Measurements from ENCODE around the gene TTPAL. TPM values are rescaled to one million over a fixed set of nuclear protein-coding genes. Genes with fewer than 3 reads are reported as not detected.

The TTPAL gene
- total RNA-seq, 1 experiment from 2014 or later: 10.3 TPM

- CTCF ChIA-PET: interaction anchor here (1.5 kb wide), 1 partner anchor 135 kb away, joined by 3 read pairs; no protein-coding TSS in a partner anchor
- peaks cover 50% of the 10 kb centered on the region for H3K4me1 Mint-ChIP-seq
Measured at GRCh38 chr20:44522841-44523240, 47.2 kb downstream of the TTPAL start.

GRCh38 chr20:44523746-44524145 lies 48.1 kb downstream of the TTPAL start:
- no peak for DNase-seq (ENCODE audit: low spot score)
- Mint-ChIP-seq H3K4me3 (no peak overlapping the region), H3K27ac (no peak overlapping the region), H3K36me3 (no peaks in the 10 kb centered on the region; the same call in 1 of the 2 replicates), H3K4me1 (peaks cover 53% of the 10 kb centered on the region), H3K9me3 (peaks cover 4% of the 10 kb centered on the region), H3K27me3 (ENCODE audit: low read depth) (no peaks in the 10 kb centered on the region)
- no peak for TF ChIP-seq CTCF (IDR thresholded peaks at IDR 0.05)
- TF ChIP-seq HMGA2 (CRISPR knock-in tag; IDR thresholded peaks at IDR 0.05): no peak
- no peak for TF ChIP-seq STAT6 (CRISPR knock-in tag; conservative IDR thresholded peaks at IDR 0.05; ENCODE audit: low read depth)
- no peak for TF ChIP-seq ZNF396 (CRISPR knock-in tag; IDR thresholded peaks at IDR 0.05; ENCODE audit: borderline replicate concordance)
- no peak for TF ChIP-seq ESRRA (CRISPR knock-in tag; IDR thresholded peaks at IDR 0.05; ENCODE audit: borderline replicate concordance)
- TF ChIP-seq EMX1 (CRISPR knock-in tag; IDR thresholded peaks at IDR 0.05): no peak
- TF ChIP-seq TP53 (CRISPR knock-in tag; IDR thresholded peaks at IDR 0.05): no peak
- no peak for TF ChIP-seq IRF1 (CRISPR knock-in tag; IDR thresholded peaks at IDR 0.05)
- no peak for TF ChIP-seq MYBL2 (CRISPR knock-in tag; IDR thresholded peaks at IDR 0.05)
- TF ChIP-seq IRF2 (CRISPR knock-in tag; IDR thresholded peaks at IDR 0.05; ENCODE audit: borderline replicate concordance, low read depth): no peak
- no peak for TF ChIP-seq FOXP1 (CRISPR knock-in tag; IDR thresholded peaks at IDR 0.05; ENCODE audit: borderline replicate concordance)
- no peak for TF ChIP-seq CREB1 (CRISPR knock-in tag; IDR thresholded peaks at IDR 0.05)
- no peak for TF ChIP-seq ATF6 (CRISPR knock-in tag; IDR thresholded peaks at IDR 0.05)
- CTCF ChIA-PET: no interaction called here
- POLR2A ChIA-PET: no interaction called here
- no peak for ATAC-seq

More at GRCh38 chr20:44522841-44523240, 47.2 kb downstream of the TTPAL start:
- H3K9me3 Mint-ChIP-seq: peaks cover 4% of the 10 kb centered on the region
- H3K36me3 Mint-ChIP-seq: no peaks in the 10 kb centered on the region; the same call in 1 of the 2 replicates
- H3K27me3 Mint-ChIP-seq (ENCODE audit: low read depth): no peaks in the 10 kb centered on the region
- POLR2A ChIA-PET: no interaction called here
- ATAC-seq: no peak
- DNase-seq (ENCODE audit: low spot score): no peak
- TF ChIP-seq SMAD4 (CRISPR knock-in tag; IDR thresholded peaks at IDR 0.05): no peak
- TF ChIP-seq ZNF219 (CRISPR knock-in tag; IDR thresholded peaks at IDR 0.05; ENCODE audit: borderline replicate concordance): no peak
- TF ChIP-seq JAZF1 (CRISPR knock-in tag; IDR thresholded peaks at IDR 0.05): no peak
- no peak for TF ChIP-seq STAT6 (CRISPR knock-in tag; conservative IDR thresholded peaks at IDR 0.05; ENCODE audit: low read depth)
- TF ChIP-seq ZBTB21 (CRISPR knock-in tag; IDR thresholded peaks at IDR 0.05; ENCODE audit: borderline replicate concordance): no peak
- no peak for TF ChIP-seq EMX1 (CRISPR knock-in tag; IDR thresholded peaks at IDR 0.05)
- no peak for TF ChIP-seq MAX (CRISPR knock-in tag; IDR thresholded peaks at IDR 0.05)
- no peak for TF ChIP-seq TEAD1 (CRISPR knock-in tag; IDR thresholded peaks at IDR 0.05)
- no peak for TF ChIP-seq ZNF232 (CRISPR knock-in tag; IDR thresholded peaks at IDR 0.05)
- TF ChIP-seq GTF2I (CRISPR knock-in tag; conservative IDR thresholded peaks at IDR 0.05): no peak
- H3K4me3 Mint-ChIP-seq: peak overlapping the region; percentile 84
- peak overlapping the region; percentile 41; the same call in 1 of the 2 replicates for H3K27ac Mint-ChIP-seq
